AG10803 (cell line): ENCODE results near the gene L3MBTL4.
"Not testable (repeated sequence)": the region's sequence is repeated elsewhere in the genome, so short reads cannot be mapped to it uniquely, and the experiment has no call there.

Source experiments
- DNase-seq: peaks from one replicate; pipeline ENCODE4 v3.0.0; 2010; ENCODE audit warnings: low read depth
- H3K4me3 ChIP-seq: 2 replicates; pipeline ENCODE4 v1.5.1; 2011; ENCODE audit warnings: mild to moderate bottlenecking, low read length, control low read depth
- TF ChIP-seq, protein P1 (sequence below): conservative IDR thresholded peaks from 2 replicates; pipeline ENCODE4 v1.5.1; 2011; ENCODE audit warnings: mild to moderate bottlenecking, low read length, control low read depth, inconsistent platforms

Gene L3MBTL4

DNA sequence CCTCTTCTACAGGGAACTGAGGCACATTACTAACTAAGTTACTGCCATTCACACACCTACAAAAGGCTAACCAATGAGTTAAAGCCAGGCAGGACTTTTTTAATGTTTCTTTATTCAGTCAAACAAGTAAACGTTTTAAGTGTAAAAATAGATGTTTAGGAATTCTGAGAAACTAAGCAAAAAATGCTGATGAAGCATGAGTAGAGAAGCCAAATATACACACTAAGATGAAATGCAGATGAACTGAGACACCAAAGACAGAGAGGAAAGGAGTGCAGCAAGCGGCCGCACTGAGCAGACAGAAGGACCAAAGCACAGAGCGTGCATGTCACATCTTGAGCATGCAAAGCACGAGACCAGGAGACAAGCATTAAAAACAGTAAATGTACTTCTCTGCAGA lies 17.9 kb downstream of the L3MBTL4 start:
- TF ChIP-seq, protein P1, sequence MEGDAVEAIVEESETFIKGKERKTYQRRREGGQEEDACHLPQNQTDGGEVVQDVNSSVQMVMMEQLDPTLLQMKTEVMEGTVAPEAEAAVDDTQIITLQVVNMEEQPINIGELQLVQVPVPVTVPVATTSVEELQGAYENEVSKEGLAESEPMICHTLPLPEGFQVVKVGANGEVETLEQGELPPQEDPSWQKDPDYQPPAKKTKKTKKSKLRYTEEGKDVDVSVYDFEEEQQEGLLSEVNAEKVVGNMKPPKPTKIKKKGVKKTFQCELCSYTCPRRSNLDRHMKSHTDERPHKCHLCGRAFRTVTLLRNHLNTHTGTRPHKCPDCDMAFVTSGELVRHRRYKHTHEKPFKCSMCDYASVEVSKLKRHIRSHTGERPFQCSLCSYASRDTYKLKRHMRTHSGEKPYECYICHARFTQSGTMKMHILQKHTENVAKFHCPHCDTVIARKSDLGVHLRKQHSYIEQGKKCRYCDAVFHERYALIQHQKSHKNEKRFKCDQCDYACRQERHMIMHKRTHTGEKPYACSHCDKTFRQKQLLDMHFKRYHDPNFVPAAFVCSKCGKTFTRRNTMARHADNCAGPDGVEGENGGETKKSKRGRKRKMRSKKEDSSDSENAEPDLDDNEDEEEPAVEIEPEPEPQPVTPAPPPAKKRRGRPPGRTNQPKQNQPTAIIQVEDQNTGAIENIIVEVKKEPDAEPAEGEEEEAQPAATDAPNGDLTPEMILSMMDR, result no peak
- no peak overlapping the region for H3K4me3 ChIP-seq

DNA sequence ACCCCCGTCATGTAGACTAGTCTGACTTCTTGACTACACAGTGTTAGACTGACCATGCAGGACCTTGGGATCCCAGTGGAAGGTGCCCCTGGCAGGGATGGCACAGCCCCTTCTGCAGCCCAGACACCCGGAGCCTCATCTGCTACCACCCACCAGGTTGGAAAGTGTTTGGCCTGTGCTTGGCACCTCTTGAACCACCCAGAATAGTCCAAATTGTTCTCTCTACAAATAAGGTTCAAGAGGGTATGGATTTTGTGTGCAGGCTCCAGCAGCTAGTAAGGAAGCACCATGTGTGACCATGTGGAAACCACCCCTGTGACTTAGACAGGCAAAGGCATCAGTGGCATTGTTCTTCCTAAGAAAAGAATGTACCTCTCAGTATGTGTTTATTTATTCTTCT lies 18.4 kb downstream of the L3MBTL4 start:
- TF ChIP-seq, protein P1, result no peak
- H3K4me3 ChIP-seq, result no peak overlapping the region
- no peak for DNase-seq

More for the DNA sequence above, 17.9 kb downstream of the L3MBTL4 start:
- DNase-seq, result no peak

DNA sequence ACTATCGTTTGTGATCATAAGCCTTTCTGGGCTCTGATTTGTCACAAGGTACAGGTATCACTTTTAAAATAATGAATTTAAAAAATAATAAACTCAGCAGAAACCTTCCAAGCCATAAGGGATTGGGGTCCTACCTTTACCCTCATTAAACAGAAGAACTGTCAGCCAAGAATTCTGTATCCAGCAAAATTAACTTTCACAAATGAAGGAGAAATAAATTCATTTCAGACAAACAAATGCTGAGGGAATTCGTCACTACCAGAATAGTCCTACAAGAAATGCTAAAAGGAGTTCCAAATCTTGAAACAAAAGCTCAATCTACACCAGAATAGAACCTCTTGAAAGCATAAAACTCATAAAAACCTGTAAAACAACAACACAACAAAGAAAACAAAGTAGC lies 25.7 kb downstream of the L3MBTL4 start:
- TF ChIP-seq, protein P1, result no peak
- no peak overlapping the region for H3K4me3 ChIP-seq
- no peak for DNase-seq

DNA sequence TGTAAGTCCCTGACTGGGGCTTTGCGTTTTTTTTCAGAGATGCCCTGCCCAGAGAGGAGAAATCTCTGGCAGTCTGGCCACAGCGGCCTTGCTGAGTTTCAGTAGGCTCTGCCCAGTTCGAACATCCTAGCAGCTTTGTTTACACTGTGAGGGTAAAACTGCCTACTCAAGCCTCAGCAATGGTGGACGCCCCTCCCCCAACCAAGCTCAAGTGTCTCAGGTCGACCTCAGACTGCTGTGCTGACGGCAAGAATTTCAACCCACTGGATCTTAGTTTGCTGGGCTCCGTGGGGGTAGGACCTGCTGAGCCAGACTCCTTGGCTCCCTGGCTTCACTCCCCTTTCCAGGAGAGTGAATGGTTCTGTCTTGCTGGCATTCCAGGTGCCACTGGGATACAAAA lies 31.7 kb downstream of the L3MBTL4 start:
- no peak for DNase-seq

DNA sequence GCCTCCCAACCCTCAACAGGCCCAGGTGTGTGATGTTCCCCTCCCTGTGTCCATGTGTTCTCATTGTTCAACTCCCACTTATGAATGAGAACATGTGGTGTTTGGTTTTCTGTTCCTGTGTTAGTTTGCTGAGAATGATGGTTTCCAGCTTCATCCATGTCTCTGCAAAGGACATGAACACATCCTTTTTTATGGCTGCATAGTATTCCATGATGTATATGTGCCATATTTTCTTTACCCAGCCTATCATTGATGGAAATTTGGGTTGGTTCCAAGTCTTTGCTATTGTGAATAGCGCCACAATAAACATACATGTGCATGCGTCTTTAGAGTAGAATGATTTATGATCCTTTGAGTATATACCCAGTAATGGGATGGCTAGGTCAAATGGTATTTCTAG lies 37.2 kb downstream of the L3MBTL4 start:
- DNase-seq, H3K4me3 ChIP-seq: not testable (repeated sequence)

More for the DNA sequence above, 31.7 kb downstream of the L3MBTL4 start:
- no peak overlapping the region for H3K4me3 ChIP-seq
- TF ChIP-seq, protein P1, result no peak

DNA sequence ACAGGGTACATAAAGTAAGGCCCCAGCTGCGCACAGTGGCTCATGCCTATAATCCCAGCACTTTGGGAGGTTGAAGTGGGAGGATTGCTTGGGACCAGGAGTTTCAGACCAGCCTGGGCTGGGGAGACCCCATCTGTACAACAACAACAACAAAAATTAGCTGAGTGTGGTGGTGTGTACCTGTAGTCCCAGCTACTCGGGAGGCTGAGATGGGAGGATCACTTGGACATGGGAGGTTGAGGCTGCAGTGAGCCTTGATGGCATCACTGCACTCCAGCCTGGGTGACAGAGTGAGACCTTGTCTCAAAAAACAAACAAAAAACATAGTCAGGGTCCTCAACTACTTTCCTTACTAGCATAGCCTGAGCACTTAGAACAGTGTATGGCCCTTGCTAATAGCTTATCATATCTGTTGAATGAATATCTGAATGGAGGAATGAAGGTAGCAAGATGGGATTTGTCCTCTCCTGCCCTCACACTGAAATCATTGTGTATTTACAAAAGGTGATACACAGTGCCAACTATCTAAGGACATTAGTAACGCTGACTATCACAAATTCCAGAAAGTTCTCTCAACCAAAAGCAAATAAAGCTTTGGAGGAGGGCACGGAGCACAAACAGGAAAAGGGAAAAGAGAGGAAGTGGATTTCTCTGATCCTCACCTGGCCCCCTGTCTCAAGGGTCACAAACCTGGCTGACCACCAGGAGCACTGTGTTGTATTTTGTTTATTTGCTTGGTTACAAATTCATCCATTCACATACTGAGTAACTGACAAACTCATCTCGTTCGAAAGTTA lies 38.1 kb downstream of the L3MBTL4 start:
- TF ChIP-seq, protein P1, result no peak
- no peak for DNase-seq
- no peak overlapping the region for H3K4me3 ChIP-seq

DNA sequence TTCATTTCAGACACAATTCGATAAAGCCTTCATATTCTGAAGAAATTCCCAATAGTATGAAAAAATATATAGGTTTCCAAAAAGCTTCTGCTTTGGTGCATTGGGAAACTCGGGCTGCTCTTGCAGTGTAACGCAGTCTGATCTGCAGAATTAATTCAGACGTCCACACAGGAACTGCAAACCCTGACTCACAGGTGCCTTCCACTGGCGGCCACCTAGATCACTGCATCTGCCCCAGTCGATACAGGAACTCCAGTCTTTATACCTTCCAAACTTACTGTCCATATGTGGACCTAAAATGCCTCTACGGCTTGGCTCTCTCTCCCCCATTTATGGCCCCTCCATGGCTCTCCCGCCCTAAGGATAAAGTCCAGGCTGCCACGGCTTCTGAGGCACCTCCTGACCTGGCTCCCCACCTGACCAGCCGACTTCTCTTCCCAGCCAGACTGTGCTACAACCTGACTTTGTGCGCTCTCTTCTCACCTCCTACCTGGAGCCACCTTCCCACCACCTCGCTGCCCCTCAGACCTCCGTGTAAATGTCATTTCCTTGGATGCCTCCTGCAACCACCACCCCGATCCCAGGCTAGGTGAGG lies 39.7 kb downstream of the L3MBTL4 start:
- DNase-seq, result no peak
- H3K4me3 ChIP-seq, result no peak overlapping the region
- TF ChIP-seq, protein P1, result no peak
